GM20000 (cell line): Measurements from ENCODE around the gene ADCYAP1.

ENCODE experiments used
- DNase-seq: peaks from one replicate; pipeline ENCODE4 v3.0.0; 2012; ENCODE audit warnings: low spot score
- CTCF ChIP-seq: IDR thresholded peaks from 2 replicates; pipeline ENCODE4 v1.5.1; 2012; ENCODE audit warnings: mild to moderate bottlenecking, control low read depth; ENCODE audit errors: extremely low read depth, missing control alignments

ADCYAP1 gene

DNA sequence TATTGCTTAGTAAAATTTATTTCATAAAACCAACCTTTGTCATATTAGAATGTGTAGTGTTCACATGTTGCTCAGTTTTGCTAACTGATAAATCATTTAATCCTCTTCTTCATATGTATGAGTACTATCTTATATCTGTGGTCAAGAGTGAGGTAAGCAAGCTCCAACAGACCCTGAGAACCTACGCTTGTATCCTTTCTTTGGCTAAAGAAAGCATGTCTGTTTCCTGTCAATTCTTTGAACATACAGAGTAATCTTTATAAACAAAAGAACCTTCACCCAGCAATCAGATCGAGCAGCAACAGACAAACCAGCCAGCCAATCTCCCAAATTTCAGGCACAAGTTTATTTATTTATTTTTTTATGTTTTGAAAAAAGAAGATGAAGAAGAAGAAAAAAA, 6.4 kb downstream of the ADCYAP1 start:
- TF ChIP-seq CTCF = no peak
- DNase-seq = no peak

- DNase-seq = no peak
- no peak for TF ChIP-seq CTCF
Measured at GRCh38 chr18:911486-911885, 6.8 kb downstream of the ADCYAP1 start.

GRCh38 chr18:916562-916961, 11.9 kb downstream of the ADCYAP1 start:
- DNase-seq = no peak
- no peak for TF ChIP-seq CTCF

GRCh38 chr18:919078-919477, 14.4 kb downstream of the ADCYAP1 start:
- no peak for TF ChIP-seq CTCF
- DNase-seq = no peak

- DNase-seq = no peak
- TF ChIP-seq CTCF = no peak
Measured at GRCh38 chr18:923144-923866, 18.6 kb downstream of the ADCYAP1 start.

DNA sequence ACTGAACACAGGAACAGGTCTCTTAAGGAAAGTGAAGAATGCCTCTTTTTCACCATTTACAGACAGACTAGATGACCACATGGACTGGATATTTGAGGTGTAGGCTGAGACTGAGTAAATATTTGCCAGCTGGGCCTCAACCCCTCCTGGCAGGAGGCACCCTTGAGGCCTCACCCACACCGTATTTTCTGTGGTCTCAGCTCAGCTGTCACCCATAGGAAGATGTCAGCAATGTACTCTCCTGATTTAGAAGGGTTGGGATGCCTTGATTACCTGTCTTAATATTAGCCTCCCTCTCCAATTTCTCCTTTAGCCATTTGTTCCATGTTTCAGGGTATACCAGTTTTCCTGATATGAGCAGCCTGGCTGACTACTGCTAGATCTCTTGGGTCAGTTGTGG, 20.3 kb downstream of the ADCYAP1 start:
- no peak for DNase-seq
- TF ChIP-seq CTCF = no peak

DNA sequence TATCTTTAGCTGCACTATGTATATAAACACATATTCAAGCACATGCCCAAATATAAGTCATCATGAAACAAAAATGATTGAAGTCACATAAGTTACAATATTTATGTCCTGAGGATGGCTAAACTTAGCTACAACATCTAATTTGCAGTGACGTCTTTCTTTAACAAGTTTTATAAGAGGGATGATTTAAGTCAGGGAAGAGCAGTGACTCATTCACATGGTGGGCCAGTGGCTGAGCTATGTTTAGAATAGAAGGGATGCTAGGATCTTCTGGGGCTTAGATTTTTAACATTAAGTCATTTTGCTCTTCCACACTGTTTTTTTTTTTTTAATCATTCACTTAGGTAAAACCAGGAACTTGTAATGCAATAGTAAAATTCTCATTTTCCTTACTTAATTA, 22.3 kb downstream of the ADCYAP1 start:
- no peak for TF ChIP-seq CTCF
- DNase-seq = no peak
